ENCODE measurements around the gene ADGRD1.

Gene ADGRD1

DNA sequence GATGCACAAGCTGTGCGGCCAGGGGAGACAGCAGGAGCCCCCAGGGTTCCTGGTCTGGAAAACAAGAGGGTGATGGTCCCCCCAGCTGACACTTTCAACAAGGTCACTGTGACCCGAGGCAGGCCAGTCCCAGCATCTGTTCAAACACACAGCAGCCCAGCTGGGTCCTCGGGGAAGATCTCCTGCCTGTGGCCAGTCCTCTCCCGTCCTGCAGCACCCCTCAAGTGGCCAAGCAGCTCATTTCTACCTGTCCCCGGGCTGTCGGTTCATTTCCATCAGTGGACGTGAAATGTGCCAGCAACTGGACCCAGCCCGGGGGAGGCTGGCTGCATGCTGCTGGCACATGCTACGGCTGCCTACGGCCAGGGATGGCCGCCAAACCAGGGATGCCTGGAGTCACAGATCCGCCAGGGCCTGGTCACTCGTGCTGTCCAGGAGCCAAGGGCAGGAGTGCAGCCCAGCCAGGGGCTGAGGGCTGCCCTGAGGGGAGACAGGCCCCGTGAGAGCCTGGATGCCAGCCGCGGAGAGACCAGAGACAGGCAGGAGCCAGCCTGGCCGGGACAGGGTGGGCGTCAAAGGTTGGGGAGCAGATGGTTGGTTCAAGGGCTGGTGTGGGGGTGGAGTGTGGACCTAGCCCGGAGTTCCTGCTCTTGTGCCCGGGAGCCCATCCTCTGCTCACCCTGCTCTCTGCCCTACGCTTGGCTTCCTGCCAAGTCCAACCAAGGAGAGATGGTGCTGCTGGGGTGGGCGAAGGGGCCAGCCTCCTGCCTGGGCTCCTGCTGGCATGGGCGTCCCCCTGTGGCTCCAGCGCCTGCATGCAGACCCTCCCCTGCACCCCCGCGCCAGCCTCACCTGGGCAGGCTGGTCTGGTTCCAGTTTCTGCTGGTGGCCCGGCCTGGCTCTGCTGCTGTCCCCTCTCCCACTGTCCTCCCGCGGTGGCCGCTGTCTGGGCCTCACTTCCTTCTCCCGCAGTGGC is 143.8 kb downstream of the ADGRD1 start:
- H3K4me3 Mint-ChIP-seq = no peak overlapping the region
- no peak for DNase-seq
- H3K9me3 Mint-ChIP-seq = no peaks in the 10 kb centered on the region
- TF ChIP-seq, protein P1, sequence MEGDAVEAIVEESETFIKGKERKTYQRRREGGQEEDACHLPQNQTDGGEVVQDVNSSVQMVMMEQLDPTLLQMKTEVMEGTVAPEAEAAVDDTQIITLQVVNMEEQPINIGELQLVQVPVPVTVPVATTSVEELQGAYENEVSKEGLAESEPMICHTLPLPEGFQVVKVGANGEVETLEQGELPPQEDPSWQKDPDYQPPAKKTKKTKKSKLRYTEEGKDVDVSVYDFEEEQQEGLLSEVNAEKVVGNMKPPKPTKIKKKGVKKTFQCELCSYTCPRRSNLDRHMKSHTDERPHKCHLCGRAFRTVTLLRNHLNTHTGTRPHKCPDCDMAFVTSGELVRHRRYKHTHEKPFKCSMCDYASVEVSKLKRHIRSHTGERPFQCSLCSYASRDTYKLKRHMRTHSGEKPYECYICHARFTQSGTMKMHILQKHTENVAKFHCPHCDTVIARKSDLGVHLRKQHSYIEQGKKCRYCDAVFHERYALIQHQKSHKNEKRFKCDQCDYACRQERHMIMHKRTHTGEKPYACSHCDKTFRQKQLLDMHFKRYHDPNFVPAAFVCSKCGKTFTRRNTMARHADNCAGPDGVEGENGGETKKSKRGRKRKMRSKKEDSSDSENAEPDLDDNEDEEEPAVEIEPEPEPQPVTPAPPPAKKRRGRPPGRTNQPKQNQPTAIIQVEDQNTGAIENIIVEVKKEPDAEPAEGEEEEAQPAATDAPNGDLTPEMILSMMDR (IDR thresholded peaks at IDR 0.05) = no peak
- peaks cover 16% of the 10 kb centered on the region for H3K4me1 Mint-ChIP-seq
- no peak overlapping the region for H3K27ac Mint-ChIP-seq
- peaks cover 9% of the 10 kb centered on the region for H3K27me3 Mint-ChIP-seq (ENCODE audit: low read depth, poor library complexity)
- no peaks in the 10 kb centered on the region for H3K36me3 Mint-ChIP-seq (ENCODE audit: low read depth)

DNA sequence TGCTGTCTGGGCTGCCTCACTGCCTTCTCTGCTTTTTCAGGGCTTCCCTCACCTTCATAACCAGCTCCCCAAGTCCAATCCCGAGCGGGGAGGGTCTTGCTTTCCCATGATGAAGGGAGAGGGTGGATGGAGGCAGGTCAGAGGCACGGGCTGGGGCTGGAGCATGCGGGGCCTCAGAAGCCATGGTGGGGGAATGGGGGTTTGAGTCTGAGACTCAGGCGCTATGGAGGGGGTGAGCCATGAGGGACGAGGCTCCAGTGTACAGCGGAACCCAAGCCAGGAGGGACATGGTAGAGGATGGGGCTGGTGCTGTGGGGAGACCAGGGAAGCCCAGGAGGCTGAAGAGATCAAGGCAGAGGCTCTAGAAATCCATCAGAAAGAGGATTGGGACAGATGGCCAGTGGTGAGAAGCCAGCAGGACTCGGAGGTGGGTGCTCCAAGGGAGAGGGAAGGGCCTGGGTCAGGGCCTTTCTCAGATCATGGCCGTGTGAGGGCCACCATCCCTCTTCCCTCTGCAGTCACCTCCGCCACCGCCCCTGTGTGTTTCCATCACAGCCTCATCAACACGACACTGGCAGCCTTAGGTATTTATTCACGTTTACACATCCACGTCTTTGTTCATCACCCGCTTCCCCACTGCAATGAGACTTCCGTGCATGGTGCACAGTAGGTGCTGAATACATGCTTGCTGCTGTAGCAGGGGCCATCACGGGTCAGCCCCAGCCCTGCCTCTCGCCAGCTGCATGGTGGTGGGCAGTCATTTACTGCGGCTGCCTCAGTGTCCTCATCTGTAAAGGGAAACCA is 144.7 kb downstream of the ADGRD1 start:
- Mint-ChIP-seq H3K36me3 (ENCODE audit: low read depth) (no peaks in the 10 kb centered on the region), H3K4me1 (peaks cover 18% of the 10 kb centered on the region), H3K27ac (no peak overlapping the region), H3K9me3 (no peaks in the 10 kb centered on the region), H3K27me3 (ENCODE audit: low read depth, poor library complexity) (peaks cover 9% of the 10 kb centered on the region), H3K4me3 (no peak overlapping the region)
- DNase-seq = no peak
- TF ChIP-seq, protein P1 (IDR thresholded peaks at IDR 0.05) = no peak

DNA sequence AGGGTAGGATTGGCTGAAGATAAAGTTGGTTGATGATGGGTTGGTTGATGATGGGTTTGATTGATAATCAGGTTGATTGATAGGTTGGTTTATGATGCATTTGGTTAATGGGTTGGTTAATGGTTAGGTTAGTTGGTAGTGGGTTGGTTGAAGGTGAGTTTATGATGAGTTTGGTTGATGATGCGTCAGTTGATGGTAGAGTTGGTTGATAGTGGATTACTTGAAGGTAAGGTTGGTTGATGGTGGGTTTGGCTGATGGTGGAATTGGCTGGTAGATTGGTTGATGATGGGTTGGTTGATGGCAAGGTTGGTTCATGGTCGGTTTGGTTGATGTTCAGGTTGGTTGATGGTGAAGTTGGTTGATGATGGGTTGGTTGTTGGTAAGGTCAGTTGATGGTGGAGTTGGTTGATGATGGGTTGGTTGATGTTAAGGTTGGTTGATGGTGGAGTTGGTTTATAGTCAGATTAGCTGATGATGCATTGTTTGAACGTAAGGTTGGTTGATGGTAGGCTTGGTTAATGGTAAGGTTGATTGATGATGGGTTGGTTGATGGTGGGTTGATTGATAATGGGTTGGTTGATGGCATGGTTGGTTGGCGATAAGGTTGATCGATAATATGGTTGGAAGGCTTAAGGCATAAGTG is 146.4 kb downstream of the ADGRD1 start:
- Mint-ChIP-seq H3K4me3 (no peak overlapping the region), H3K4me1 (peaks cover 34% of the 10 kb centered on the region), H3K36me3 (ENCODE audit: low read depth) (no peaks in the 10 kb centered on the region), H3K27me3 (ENCODE audit: low read depth, poor library complexity) (peaks cover 9% of the 10 kb centered on the region), H3K27ac (no peak overlapping the region), H3K9me3 (no peaks in the 10 kb centered on the region)
- no peak for DNase-seq
- TF ChIP-seq, protein P1 (IDR thresholded peaks at IDR 0.05) = no peak

- no peak overlapping the region for H3K4me3 Mint-ChIP-seq
- peaks cover 30% of the 10 kb centered on the region for H3K4me1 Mint-ChIP-seq
- peaks cover 3% of the 10 kb centered on the region for H3K27me3 Mint-ChIP-seq (ENCODE audit: low read depth, poor library complexity)
- H3K27ac Mint-ChIP-seq = no peak overlapping the region
- no peaks in the 10 kb centered on the region for H3K9me3 Mint-ChIP-seq
- no peaks in the 10 kb centered on the region for H3K36me3 Mint-ChIP-seq (ENCODE audit: low read depth)
- TF ChIP-seq, protein P1 (IDR thresholded peaks at IDR 0.05) = no peak
- DNase-seq = no peak
These were observed 147.3 kb downstream of the ADGRD1 start for GRCh38 chr12:131101006-131101405.

- Mint-ChIP-seq H3K4me3 (no peak overlapping the region), H3K27ac (no peak overlapping the region), H3K9me3 (no peaks in the 10 kb centered on the region), H3K36me3 (ENCODE audit: low read depth) (no peaks in the 10 kb centered on the region), H3K4me1 (peaks cover 27% of the 10 kb centered on the region), H3K27me3 (ENCODE audit: low read depth, poor library complexity) (peaks cover 9% of the 10 kb centered on the region)
- TF ChIP-seq, protein P1 (IDR thresholded peaks at IDR 0.05) = no peak
- DNase-seq = no peak
These were observed 148.2 kb downstream of the ADGRD1 start for GRCh38 chr12:131101703-131102492.

All from nephron progenitor cell (in vitro differentiated cells).